HG03521 (cell line): Measurements from ENCODE around the gene CTNNA1.
A peak's percentile ranks its signal among the peaks of the same experiment; 100 is the strongest.
"Not testable (repeated sequence)": the region's sequence is repeated elsewhere in the genome, so short reads cannot be mapped to it uniquely, and the experiment has no call there.

Experiments
- ATAC-seq: cut with Tn5 transposase; IDR thresholded peaks from one replicate; pipeline ENCODE4 v1.9.1; 2021; ENCODE audit warnings: mild to moderate bottlenecking, moderate library complexity; ENCODE audit not compliant: unreplicated experiment

The CTNNA1 gene, protein sequence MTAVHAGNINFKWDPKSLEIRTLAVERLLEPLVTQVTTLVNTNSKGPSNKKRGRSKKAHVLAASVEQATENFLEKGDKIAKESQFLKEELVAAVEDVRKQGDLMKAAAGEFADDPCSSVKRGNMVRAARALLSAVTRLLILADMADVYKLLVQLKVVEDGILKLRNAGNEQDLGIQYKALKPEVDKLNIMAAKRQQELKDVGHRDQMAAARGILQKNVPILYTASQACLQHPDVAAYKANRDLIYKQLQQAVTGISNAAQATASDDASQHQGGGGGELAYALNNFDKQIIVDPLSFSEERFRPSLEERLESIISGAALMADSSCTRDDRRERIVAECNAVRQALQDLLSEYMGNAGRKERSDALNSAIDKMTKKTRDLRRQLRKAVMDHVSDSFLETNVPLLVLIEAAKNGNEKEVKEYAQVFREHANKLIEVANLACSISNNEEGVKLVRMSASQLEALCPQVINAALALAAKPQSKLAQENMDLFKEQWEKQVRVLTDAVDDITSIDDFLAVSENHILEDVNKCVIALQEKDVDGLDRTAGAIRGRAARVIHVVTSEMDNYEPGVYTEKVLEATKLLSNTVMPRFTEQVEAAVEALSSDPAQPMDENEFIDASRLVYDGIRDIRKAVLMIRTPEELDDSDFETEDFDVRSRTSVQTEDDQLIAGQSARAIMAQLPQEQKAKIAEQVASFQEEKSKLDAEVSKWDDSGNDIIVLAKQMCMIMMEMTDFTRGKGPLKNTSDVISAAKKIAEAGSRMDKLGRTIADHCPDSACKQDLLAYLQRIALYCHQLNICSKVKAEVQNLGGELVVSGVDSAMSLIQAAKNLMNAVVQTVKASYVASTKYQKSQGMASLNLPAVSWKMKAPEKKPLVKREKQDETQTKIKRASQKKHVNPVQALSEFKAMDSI

DNA sequence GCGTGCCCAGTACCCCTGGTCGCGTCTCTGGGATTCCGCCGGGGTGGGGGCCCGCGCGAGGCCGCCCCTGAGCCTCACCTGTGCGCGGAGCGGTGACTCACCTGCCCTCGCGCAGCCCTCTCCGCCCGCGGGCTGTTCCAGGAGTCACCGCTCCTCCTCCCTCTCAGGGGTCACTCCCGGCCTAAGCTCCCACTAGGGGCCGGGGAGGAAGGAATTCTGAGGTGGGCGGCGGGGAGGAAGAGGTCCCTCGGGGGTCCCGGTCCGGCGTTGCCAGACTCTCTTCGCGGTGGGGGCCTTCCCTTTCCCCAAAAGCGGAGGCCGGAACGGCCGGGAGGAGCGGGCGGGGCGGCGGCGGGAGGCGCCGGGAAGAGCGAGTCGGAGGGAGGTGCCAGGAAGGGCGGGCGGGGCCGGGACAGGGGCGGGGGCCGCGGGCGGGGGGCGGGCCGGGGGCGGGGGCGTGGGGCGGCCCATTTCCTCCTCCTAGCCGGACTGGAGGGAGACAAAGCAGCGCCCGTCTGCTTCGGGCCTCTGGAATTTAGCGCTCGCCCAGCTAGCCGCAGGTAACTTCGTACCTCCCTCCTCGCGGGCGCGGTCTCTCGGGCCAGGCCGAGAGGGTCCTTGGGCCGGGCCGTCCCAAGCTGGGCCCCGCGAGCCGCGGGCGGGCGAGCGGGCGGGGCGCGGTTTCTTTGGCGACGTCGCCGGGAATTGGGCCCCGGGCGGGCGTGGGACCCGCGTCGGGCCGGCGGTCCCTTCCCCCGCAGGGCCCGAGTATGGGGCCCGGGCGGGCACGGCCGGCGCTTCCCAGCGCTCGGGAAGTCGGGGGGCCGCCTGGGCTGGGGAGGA lies at the start of gene CTNNA1:
Gene CTNNA1 (plus strand): TSS at position 475 of the 843 bp plus-strand sequence. CDS start 28,500 bp downstream, outside the sequence.
- peak; percentile 44 for ATAC-seq

DNA sequence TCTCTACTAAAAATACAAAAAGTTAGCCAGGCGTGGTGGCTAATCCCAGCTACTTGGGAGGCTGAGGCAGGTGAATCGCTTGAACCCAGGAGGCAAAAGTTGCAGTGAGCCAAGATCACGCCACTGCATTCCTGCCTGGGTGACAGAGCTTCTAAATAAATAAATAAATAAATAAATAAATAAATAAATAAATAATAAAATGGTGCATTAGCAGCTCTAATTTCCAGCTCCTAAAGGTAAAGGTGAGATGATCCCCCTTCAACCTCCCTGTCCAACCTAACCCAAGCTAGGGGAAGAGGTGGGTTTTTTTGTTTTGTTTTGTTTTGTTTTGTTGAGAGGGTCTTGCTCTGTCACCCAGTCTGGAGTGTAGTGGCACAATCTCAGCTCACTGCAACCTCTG lies 49.4 kb upstream of the CTNNA1 start:
- ATAC-seq, result not testable (repeated sequence)

DNA sequence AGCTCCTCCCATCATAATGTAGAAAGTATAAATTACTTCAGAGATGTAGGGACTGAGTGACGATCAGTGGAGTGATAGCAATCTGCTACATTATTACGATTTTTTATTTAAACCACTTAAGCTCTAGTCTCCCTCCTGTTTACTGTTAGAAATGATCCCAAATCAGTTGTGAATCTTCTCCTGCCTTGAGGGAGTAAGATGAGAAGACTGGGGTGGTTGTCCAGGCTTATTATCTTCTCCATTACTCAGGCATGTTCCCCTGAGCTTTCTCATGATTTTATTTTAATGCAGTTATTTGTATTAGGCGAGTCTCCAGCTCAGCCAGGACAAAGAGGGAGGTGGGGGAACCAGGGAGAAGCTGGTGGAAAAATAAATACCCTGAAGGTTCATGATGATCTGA lies 48.2 kb upstream of the CTNNA1 start:
- ATAC-seq, result no peak

DNA sequence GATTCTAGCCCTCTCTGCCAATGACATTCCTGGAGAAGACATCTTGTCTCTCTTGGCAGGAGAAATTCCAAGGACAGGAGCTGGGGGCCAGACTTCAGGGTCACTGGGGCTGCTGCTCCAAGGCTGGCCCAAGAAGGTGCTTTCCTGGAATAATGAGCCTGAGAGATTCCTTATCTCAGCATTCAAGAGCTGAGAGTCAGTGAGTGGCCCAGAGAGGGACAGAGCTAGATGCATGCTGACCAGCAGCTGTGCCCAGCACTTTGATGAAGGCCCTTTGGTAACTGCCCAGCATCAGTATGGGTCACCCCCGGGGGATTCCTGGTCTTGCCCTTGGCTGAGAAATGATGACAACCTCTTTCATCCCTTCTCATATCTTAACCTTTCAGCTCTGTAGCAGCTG lies 47.7 kb upstream of the CTNNA1 start:
- no peak for ATAC-seq

DNA sequence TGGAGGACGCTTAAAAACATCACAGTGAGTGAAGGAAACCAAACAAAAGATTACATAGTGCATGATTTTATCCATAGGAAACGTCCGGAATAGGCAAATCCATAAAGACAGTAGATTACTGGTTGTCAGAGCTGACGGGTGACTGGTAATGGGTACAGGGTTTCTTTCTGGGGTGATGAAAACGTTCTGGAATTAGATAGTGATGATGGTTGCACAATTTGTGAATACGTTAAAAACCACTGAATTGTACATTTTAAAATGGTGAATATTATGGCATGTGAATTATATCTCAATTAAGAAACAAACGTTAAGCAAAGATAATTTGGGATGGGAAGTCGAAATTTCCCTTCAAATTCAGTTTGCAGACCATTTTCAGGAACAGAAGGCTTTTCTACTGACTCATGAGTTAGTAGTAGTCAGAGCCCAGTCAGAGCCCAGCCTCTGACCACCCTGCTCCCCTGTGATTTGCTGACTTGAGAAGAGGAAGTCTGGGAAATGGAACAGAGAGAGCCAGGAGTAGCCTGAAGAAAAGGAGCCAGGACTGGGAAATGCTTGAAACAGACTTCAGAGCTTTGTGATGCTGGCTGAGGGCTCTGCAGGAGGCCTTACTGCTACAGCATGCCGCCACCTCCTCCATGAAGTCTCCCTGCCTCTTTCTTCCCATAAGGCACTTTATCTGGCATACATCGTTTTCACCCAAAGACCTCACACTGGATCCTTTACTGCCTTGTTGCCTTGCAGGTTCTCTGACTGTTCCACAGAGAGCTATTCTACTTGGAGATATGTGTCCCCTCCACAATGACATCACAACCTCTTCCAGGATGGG lies 46.4 kb upstream of the CTNNA1 start:
- no peak for ATAC-seq

DNA sequence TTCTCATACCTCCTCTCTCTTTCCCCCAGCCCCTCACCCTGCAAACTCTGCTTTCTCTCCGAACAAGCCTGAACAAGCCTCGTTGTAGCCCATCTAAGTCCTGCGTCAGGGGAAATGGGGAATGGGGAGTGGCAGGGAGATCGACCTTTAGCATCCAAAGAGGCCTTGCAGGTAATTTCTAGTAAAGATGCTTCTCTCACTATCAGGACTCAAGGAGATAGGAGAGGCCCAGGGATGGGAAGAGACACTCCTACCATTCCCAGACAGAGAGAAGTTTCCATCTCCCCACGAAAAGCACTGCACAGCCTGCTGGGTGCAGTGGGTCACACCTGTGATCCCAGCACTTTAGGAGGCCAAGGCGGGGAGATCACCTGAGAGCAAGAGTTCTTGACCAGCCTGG lies 44.4 kb upstream of the CTNNA1 start:
- ATAC-seq, result no peak

DNA sequence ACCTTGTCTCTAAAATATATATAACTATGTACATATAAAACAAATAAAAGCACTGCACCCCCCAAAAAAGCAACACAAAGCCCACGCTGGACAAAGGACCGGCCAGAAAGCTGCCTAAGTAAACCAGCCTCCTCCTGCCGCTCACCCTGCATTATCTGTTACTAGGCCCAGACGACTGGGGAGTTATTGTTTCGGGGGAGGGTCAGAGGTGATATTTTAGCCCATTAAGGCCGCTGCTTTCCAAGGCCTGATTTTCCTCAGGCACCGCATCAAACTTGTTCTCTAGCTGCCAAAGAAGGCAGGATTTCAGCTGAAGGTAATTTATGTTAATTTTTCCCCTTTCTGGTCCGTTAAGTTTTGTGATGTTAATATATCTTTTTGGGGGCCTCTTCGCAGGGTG lies 44.0 kb upstream of the CTNNA1 start:
- ATAC-seq, result no peak

DNA sequence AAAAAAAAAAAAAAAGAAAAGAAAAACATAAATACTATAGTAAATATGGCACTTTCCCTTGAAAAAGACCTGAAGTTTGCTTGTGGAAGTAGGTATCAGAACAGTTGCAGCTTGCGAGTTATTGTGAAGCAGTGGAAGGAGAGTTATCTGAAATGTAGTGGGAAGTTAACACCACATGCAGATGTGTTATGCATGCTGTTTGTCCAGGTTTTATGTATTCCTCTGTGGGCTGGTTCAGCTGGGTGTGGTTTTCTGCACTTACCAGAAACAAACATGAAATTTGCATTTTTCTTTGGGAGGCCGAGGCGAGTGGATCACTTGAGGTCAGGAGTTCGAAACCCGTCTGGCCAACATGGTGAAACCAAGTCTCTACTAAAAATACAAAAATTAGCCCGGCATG lies 42.1 kb upstream of the CTNNA1 start:
- no peak for ATAC-seq

DNA sequence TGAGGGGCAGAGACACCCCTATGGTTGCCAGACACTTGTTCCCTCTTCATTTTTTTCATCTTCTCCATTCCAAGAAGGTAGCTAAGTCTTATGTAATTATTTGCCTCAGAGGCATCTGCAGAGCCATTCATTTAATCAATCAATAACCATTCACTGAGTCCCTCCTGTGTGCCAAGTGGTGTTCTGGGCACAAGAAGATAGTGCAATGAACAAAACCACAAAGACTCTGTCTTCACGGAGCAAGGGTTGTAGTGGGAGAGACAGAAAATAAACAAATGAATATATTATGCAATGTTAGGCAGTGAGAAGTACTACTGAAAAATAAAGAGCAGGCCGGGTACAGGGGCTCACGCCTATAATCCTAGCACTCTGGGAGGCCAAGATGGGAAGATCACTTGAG lies 41.4 kb upstream of the CTNNA1 start:
- no peak for ATAC-seq

DNA sequence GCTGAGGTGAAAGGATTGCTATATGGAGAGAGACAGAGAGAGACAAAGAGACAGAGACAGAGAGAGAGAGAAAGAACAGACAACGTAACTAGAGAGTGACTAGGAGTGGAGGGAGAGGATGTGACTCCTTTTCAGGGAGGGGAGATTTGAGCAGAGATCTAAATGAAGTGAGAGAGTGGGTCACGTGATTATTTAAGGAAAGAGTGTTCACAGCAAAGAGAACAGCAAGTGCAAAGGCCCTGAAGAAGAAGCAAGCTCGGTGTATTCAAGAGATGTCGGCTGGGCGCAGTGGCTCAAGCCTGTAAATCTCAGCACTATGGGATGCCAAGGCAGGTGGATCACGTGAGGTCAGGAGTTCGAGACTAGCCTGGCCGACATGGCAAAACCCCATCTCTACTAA lies 40.9 kb upstream of the CTNNA1 start:
- ATAC-seq, result no peak

DNA sequence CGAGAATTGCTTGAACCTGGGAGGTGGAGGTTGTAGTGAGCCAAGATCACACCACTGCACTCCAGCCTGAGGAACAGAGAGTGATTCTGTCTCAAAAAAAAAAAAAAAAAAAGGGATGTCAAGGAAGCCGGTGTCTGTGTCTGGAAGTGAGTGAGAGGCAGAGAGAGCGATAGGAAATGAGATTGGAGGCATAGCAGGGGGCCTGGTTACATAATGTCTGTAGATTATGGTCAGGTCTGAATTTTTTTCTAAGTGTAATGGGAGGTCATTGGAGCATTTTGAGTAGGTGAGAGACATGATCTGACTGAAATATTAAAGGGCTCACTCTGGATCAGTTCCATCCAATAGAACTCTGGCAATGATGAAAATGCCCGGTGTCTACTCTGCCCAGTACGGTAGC lies 40.4 kb upstream of the CTNNA1 start:
- ATAC-seq, result no peak

DNA sequence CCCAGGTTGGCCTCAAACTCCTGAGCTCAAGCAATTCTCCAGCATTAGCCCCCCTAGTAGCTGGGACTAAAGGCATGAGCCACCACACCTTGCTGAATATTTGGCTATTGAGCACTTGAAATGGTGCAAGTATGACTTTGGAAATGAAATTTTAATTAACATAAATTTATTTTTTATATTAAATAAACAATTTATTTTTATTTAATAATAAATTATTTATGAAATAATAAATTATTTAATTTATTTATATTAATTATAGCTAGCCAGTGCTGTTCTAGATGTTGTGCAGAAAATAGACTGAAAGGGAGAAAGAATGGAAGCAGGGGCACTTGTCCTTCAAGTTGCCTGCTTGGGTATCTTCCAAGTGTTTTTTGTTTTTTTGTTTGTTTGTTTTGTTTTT lies 40.0 kb upstream of the CTNNA1 start:
- ATAC-seq, result no peak

DNA sequence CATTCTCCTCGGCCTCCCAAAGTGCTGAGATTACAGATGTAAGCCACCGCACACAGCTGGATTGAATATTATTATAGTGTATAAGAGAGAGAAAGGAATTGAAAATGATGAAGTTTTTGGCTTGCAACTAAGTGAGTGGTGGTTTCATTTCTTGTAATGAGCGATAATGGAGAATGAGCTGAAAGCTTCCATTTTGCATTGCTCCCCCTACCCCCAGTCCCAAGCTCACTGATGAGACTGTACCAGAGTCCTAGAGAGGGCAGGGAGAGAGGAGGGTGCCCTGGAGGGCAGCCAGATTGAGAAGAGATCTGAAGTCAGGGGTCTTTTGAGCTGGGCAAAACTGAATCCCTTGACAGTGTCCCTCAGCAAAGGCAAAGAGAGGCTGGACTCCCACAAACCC lies 38.5 kb upstream of the CTNNA1 start:
- ATAC-seq, result no peak

DNA sequence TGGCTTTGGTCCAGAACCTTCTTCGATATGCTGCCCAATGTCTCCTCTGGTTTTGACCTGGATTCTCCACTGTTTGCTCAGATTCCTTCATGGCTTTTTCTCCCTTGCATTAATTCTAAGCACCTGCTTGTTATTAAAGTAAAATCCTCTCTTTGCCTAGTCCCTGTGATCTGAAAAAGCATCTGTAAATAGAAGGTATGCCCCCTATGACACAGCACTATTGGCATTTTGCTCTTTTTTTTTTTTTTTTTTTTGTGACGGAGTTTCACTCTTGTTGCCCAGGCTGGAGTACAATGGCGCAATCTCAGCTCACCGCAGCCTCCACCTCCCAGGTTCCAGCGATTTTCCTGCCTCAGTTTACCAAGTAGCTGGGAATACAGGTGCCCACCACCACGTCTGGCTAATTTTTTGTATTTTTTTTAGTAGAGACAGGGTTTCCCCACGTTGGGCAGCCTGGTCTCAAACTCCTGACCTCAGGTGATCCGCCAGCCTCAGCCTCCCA lies 37.2 kb upstream of the CTNNA1 start:
- not testable (repeated sequence) for ATAC-seq

DNA sequence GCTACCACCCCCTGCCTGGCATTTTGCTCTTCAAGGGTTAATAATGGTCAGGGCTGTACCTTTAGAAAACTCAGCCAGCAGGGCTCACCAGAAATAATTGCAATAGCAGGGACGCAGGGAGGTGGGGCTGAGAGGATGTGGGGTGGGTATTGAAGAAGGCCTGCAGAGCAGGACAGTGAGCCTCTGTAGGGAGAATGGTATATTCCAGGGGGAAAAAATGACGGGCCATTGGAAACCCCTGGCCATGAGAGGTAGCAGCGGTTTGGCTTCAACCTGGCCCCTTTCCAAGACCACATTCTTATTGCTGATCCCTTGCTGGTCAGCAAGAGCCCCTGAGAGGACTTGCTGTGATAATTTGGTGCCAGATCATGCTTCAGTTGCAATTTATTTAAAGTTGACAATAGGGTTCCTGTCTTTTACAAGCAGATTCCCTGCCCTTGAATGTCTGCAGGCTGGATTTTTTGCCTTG lies 36.7 kb upstream of the CTNNA1 start:
- ATAC-seq, result no peak

DNA sequence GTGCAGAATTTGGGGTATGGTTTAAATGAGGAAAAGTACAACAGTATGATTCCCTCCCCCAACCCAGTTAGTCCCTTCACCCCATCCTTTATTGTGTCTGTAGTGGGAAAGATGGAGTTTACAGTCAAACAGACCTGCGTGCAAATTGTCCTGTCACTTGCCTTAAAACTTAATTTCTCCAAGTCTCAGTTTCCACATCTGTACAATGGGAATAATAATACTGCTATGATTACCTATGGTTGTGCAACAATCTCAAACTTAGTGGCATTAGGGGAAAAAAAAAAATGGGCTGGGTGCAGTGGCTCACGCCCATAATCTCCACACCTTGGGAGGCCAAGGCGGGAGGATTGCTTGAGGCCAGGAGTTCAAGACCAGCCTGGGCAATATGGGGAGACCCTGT lies 35.8 kb upstream of the CTNNA1 start:
- no peak for ATAC-seq

DNA sequence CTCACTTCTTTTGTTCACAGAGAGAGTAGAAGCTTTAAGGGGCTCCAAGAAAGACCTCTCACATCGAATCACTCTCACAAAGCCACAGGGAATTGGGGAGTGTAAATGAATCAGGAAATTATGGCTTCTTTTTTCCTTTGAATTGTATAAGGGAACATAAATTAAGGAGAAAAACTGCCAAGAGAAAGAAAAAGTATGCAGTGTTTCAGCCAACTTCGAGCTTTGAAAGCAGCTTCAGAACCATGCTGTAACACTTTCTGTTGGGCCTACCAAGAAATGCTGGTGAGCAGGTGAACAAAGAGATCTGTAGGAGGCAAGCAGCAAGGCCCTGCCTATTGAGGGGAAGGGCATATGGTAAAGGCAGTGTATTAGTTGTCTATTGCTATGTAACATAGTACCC lies 33.4 kb upstream of the CTNNA1 start:
- no peak for ATAC-seq

DNA sequence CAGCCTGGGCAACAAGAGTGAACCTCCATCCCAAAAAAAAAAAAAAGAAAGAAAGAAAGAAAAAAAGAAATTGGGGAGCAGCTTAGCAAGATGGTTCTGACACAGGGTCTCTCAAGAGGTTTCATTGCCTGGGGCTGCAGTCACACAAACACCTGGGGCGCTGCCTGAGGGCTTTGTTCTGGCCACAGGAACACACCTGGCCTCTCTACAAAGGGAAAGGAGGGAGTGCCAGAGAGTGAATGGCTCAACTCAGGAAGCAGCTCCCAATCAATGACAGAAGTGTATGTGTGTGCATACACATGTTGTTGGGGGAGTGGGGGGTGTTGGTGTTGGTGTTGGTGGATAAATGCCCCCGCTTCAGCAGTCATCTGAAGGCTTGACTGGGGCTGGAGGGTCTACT lies 32.4 kb upstream of the CTNNA1 start:
- no peak for ATAC-seq

DNA sequence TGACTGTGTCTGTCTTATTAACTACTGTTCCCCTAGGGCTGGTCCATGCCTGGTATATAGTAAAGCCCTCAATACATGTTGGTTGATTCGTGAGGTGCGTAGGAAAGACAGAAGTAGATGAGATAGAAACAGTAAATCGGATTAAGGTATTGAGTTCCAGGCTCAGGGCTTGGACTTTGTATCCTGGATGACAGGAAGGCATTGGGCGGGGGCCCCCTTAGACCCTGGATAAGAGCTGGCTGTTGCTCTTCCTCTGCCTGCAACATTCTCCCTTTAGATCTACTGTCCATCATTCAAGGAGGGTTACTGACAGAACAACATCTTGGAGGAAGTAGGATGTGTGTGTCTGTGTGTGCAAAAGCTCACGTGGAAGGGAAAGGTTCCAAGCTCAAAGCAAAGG lies 31.2 kb upstream of the CTNNA1 start:
- no peak for ATAC-seq
